Activated CD8-positive, alpha-beta memory T cell treated with anti-CD3 and anti-CD28 coated beads for 4 hours (primary cell): ENCODE results near the gene KANSL3.
A peak's percentile ranks its signal among the peaks of the same experiment; 100 is the strongest.
"Not testable (repeated sequence)": the region's sequence is repeated elsewhere in the genome, so short reads cannot be mapped to it uniquely, and the experiment has no call there.

Experiments used
- DNase-seq, 2 donors: peaks; one replicate each; pipeline ENCODE4 v3.0.0-alpha.2; 2020; ENCODE audit warnings: low read depth in 2 of 2

Gene KANSL3

GRCh38 chr2:96638144-96639121 is at the start of gene KANSL3:
Gene KANSL3, minus strand, starts transcription at chr2:96638312. Its CDS starts 1,177 bp downstream, at chr2:96637135.
- peak; percentile 75 to 81 for DNase-seq

DNA sequence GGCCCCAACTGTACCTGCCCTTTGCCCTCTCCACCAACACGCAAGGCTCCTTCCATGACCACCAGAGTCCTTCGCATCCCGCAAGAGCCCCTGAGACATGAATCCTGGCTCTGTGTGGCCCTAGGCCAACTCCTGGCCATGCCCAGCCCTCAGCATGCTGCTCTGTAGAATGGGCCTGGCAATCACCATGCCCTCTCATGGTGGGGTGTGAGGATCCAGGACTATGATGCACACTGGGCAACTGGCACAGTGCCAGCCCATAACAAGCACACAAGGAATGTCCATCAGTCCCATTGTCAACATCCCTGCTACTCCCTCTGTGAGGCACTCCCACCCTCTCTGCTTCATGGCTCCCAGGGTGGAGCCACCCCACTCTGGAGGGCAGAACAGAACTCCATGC is 49.2 kb upstream of the KANSL3 start:
- DNase-seq, result no peak

GRCh38 chr2:96685577-96686459 is 47.7 kb upstream of the KANSL3 start:
- no peak for DNase-seq

- no peak for DNase-seq
Observed at GRCh38 chr2:96684883-96685576, 46.9 kb upstream of the KANSL3 start.

GRCh38 chr2:96683972-96684820 is 46.1 kb upstream of the KANSL3 start:
- no peak for DNase-seq

- DNase-seq, result no peak
Observed at GRCh38 chr2:96683307-96683706, 45.2 kb upstream of the KANSL3 start.

- DNase-seq, result no peak
Observed at GRCh38 chr2:96681540-96681939, 43.4 kb upstream of the KANSL3 start.

- no peak for DNase-seq
Observed at GRCh38 chr2:96680561-96681141, 42.5 kb upstream of the KANSL3 start.

GRCh38 chr2:96679848-96680247 is 41.7 kb upstream of the KANSL3 start:
- DNase-seq, result no peak

- no peak for DNase-seq
Observed at GRCh38 chr2:96669539-96670215, 31.6 kb upstream of the KANSL3 start.

DNA sequence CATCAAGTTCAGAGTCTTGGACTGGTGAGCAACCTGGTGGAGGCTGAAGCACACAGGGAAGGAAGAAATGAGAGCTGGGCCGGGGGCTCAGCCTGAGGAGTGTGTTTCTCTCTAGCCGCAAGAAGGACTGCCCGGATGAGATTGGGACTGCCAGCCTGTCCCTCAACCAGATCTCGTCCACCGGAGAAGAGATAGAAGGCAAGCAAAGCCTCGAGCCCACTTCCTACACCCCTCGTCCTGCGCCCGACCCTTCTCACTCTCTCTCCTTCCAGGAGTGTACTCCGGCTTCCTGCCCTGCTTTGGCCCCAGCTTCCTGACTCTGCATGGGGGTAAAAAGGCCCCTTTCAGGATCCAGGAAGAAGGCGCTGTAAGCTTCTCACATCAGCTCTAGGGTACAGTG is 30.7 kb upstream of the KANSL3 start:
- no peak for DNase-seq

GRCh38 chr2:96665717-96666116 is 27.6 kb upstream of the KANSL3 start:
- DNase-seq, result not testable (repeated sequence)

GRCh38 chr2:96665083-96665569 is 27.0 kb upstream of the KANSL3 start:
- no peak for DNase-seq

- DNase-seq, result no peak
Observed at GRCh38 chr2:96664366-96664925, 26.3 kb upstream of the KANSL3 start.

GRCh38 chr2:96663829-96664228 is 25.7 kb upstream of the KANSL3 start:
- DNase-seq, result no peak

- DNase-seq, result no peak
Observed at GRCh38 chr2:96663177-96663576, 25.1 kb upstream of the KANSL3 start.

DNA sequence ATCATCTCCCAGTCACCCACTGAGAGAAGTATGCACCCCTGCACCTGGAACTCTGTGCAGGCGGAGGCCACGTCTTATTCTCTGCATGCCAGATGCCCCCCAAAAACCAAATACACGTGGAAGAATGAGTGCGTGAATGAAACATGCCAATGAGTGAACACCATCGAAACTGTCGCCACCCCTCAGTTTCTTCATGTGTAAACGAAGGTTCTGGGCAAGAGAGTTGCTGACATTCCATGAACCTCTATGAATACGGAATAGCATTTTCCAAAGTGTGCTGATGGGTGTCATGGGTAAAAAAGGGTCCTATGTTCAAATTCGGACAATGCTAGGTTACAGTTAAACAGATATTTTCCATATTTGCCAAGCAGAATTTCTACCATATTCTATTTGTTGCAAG is 24.2 kb upstream of the KANSL3 start:
- no peak for DNase-seq

DNA sequence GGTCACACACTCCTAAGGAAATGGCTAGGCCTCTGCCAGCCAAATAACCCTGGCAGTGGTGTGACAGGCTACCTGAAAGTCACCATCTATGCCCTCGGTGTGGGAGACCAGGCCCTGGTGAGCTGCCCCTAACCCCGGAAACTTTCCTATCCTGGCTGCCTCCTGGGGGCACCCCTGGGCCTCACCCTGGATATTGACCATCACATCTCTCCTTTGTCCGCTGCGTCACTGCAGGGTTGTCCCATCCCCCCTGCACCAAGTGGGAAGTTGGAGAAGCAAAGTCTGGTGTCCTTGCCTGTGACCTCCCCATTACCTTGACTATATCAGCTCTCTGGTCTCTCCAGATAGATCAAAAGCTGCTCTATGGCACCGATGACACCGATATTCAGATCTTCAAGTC is 23.2 kb upstream of the KANSL3 start:
- no peak for DNase-seq

- no peak for DNase-seq
Observed at GRCh38 chr2:96656540-96656939, 18.4 kb upstream of the KANSL3 start.
